Thyroid gland (tissue), 4 donors: ENCODE results near the gene IL20RB. TPM values are rescaled to one million over a fixed set of nuclear protein-coding genes. Genes with fewer than 3 reads are reported as not detected.
"Not testable (repeated sequence)": the region's sequence is repeated elsewhere in the genome, so short reads cannot be mapped to it uniquely, and the experiment has no call there.

Experiments
- DNase-seq, 2 donors: peaks; one replicate each; pipeline ENCODE4 v3.0.0-alpha.2; 2019
- H3K27ac ChIP-seq, 3 donors: fragments of 200-600 bp; sonication (generic); 1 replicate in 2 of 3; 2 replicates in 1 of 3; pipeline ENCODE4 v1.5.1; 2016 to 2019; ENCODE audit warnings: mild to moderate bottlenecking in 1 of 3, moderate library complexity in 1 of 3
- H3K27me3 ChIP-seq: fragments of 200-600 bp; sonication (generic); one replicate; pipeline ENCODE4 v1.5.1; 2019
- H3K36me3 ChIP-seq, 2 donors: fragments of 200-600 bp; sonication (generic); one replicate each; pipeline ENCODE4 v1.5.1; 2016 to 2019
- H3K4me1 ChIP-seq, 2 donors: fragments of 200-600 bp; sonication (generic); one replicate each; pipeline ENCODE4 v1.5.1; 2017 to 2019
- H3K4me3 ChIP-seq, 3 donors: fragments of 200-600 bp; sonication (generic); replicated peaks in 1 of 3; 1 replicate in 2 of 3; 2 replicates in 1 of 3; pipeline ENCODE4 v1.5.1; 2016; ENCODE audit warnings: mild to moderate bottlenecking in 1 of 3
- H3K9me3 ChIP-seq: fragments of 200-600 bp; sonication (generic); one replicate; pipeline ENCODE4 v1.5.1; 2017
- CTCF ChIP-seq, 6 experiments: fragments of 200-600 bp in 3 of 6; fragments of 450-650 bp in 3 of 6; sonication (generic) in 3 of 6; IDR thresholded peaks; one replicate each; pipeline ENCODE4 v1.5.1; 2016 to 2019; ENCODE audit warnings: antibody characterized with exemption in 6 of 6, mild to moderate bottlenecking in 2 of 6, inconsistent platforms in 1 of 6, moderate library complexity in 1 of 6
- POLR2A ChIP-seq, 2 donors: fragments of 450-650 bp; IDR thresholded peaks; one replicate each; pipeline ENCODE4 v1.6.1; 2017; ENCODE audit warnings: antibody characterized with exemption in 2 of 2, mild to moderate bottlenecking in 2 of 2, moderate library complexity in 1 of 2
- WGBS, 2 donors: methylation state at CpG; one replicate each; pipeline ENCODE4 v1.1.5; 2017; 5-methylcytosine and 5-hydroxymethylcytosine counted together
- intact Hi-C: fragments of 100-400 bp; cut with DNase I; formaldehyde crosslinking; loops from one replicate; pipeline ENCODE4 v1.15.1; 2023
- total RNA-seq, 4 donors: library from RNA; depleted of rRNA; stranded (reverse); fragments of >200 nt; gene quantifications; one replicate each; pipeline ENCODE4 v1.2.3, GENCODE V29; 2016

Gene IL20RB
- total RNA-seq, 4 donors from 2014 or later: 0.33 to 1.6 (median 1.6) TPM; not detected in 1

- Histone ChIP-seq H3K36me3 (no peaks in the 10 kb centered on the region), H3K27me3 (no peaks in the 10 kb centered on the region), H3K4me1 (no peaks in the 10 kb centered on the region), H3K9me3 (no peaks in the 10 kb centered on the region), H3K27ac (peak overlapping the region; percentile 34 to 69 (median 50)), H3K4me3 (peak overlapping the region in 2 of 3 donors; percentile 0 to 26)
- 7 to 10% methylated on average over 18 of the region's 18 CpGs for WGBS, 2 donors
- intact Hi-C loops: loop anchor here (5.0 to 10.0 kb wide), 4 partner anchors 257 to 942 kb away; no protein-coding TSS in a partner anchor
- DNase-seq: peak; percentile 88 to 93
- TF ChIP-seq POLR2A (IDR thresholded peaks at IDR 0.05) (no peak), CTCF (IDR thresholded peaks at IDR 0.05) (peak; percentile 52 to 95 (median 86))
Observed at GRCh38 chr3:137013951-137014688, 56.3 kb downstream of the IL20RB start.

- 100% methylated on average over 1 of the region's 1 CpG for WGBS, 2 donors
- intact Hi-C loops: loop anchor here (10.0 kb wide), 1 partner anchor 713 kb away; no protein-coding TSS in a partner anchor
- not testable (repeated sequence) for H3K4me1 ChIP-seq, H3K36me3 ChIP-seq, H3K27ac ChIP-seq, H3K4me3 ChIP-seq, DNase-seq, H3K27me3 ChIP-seq, H3K9me3 ChIP-seq
Observed at GRCh38 chr3:137017316-137017715, 59.5 kb downstream of the IL20RB start.

- intact Hi-C loops: no loop called here
- no peaks in the 10 kb centered on the region for H3K27me3 ChIP-seq
- no peak overlapping the region for H3K27ac ChIP-seq
- no peak for DNase-seq
- no peaks in the 10 kb centered on the region for H3K4me1 ChIP-seq
- WGBS, 2 donors: 61 to 78% methylated on average over 4 to 5 of the region's 5 CpGs
- TF ChIP-seq POLR2A (IDR thresholded peaks at IDR 0.05) (no peak), CTCF (IDR thresholded peaks at IDR 0.05) (no peak)
- H3K9me3 ChIP-seq: no peaks in the 10 kb centered on the region
- no peak overlapping the region for H3K4me3 ChIP-seq
- H3K36me3 ChIP-seq: no peaks in the 10 kb centered on the region
Observed at GRCh38 chr3:137020315-137020714, 62.5 kb downstream of the IL20RB start.

GRCh38 chr3:137020888-137021287 is 63.1 kb downstream of the IL20RB start:
- no peak for TF ChIP-seq CTCF (IDR thresholded peaks at IDR 0.05)
- no peak for TF ChIP-seq POLR2A (IDR thresholded peaks at IDR 0.05)
- H3K36me3 ChIP-seq: no peaks in the 10 kb centered on the region
- H3K4me1 ChIP-seq: no peaks in the 10 kb centered on the region
- 89 to 94% methylated on average over 2 of the region's 2 CpGs for WGBS, 2 donors
- no peak overlapping the region for H3K4me3 ChIP-seq
- no peak for DNase-seq
- no peak overlapping the region for H3K27ac ChIP-seq
- intact Hi-C loops: no loop called here
- no peaks in the 10 kb centered on the region for H3K9me3 ChIP-seq
- no peaks in the 10 kb centered on the region for H3K27me3 ChIP-seq

GRCh38 chr3:137024348-137024747 is 66.6 kb downstream of the IL20RB start:
- DNase-seq: no peak
- Histone ChIP-seq H3K9me3 (no peaks in the 10 kb centered on the region), H3K27me3 (no peaks in the 10 kb centered on the region), H3K36me3 (no peaks in the 10 kb centered on the region), H3K4me1 (no peaks in the 10 kb centered on the region), H3K27ac (no peak overlapping the region), H3K4me3 (no peak overlapping the region)
- WGBS, 2 donors: 97 to 98% methylated on average over 5 of the region's 5 CpGs
- no peak for TF ChIP-seq CTCF (IDR thresholded peaks at IDR 0.05)
- no peak for TF ChIP-seq POLR2A (IDR thresholded peaks at IDR 0.05)
- intact Hi-C loops: no loop called here
